IMR-90 (cell line): Measurements from ENCODE around the gene KDM2B. TPM values are rescaled to one million over a fixed set of nuclear protein-coding genes. Genes with fewer than 3 reads are reported as not detected.

Experiments
- ATAC-seq: fragments of 200-7000 bp; cut with Tn5 transposase; 2 replicates; pipeline ENCODE4 v1.9.1; 2020; ENCODE audit warnings: low read depth, mild to moderate bottlenecking, moderate library complexity
- BruUV-seq: library from RNA; stranded (reverse); fragments of 400-500 nt; replicated peaks from 2 replicates; lab custom pipeline; 2021; lab: Mats Ljungman, UMichigan
- CTCF ChIA-PET: fragments of 300-600 bp; formaldehyde crosslinking; extraction: SDS; loops from one replicate; lab custom pipeline; 2021; ENCODE audit warnings: antibody characterized with exemption; lab: Yijun Ruan, JAX
- POLR2A ChIA-PET: fragments of 300-600 bp; sonication (Branson Sonifier 250); formaldehyde crosslinking; loops from one replicate; lab custom pipeline; 2022; ENCODE audit warnings: antibody characterized with exemption; ENCODE audit not compliant: unreplicated experiment; lab: Charles Lee
- DNase-seq: peaks from one replicate; pipeline ENCODE4 v3.0.0; 2013
- H2AFZ ChIP-seq: replicated peaks from 2 replicates; pipeline ENCODE3; 2013; ENCODE audit warnings: low read length, mild to moderate bottlenecking; ENCODE audit not compliant: poor library complexity
- H2AK5ac ChIP-seq: 2 replicates; pipeline ENCODE4 v1.6.1; 2013; ENCODE audit warnings: low read depth, low read length, inconsistent platforms
- H2AK9ac ChIP-seq: replicated peaks from 2 replicates; pipeline ENCODE3; 2013; ENCODE audit warnings: mild to moderate bottlenecking, low read depth, low read length, moderate library complexity; ENCODE audit not compliant: poor library complexity
- H2BK120ac ChIP-seq: 2 replicates; pipeline ENCODE4 v1.6.1; 2013; ENCODE audit warnings: low read depth, low read length, inconsistent platforms
- H2BK15ac ChIP-seq: 3 replicates; pipeline ENCODE4 v1.6.1; 2013; ENCODE audit warnings: low read depth, low read length, inconsistent platforms
- H2BK20ac ChIP-seq: 2 replicates; pipeline ENCODE4 v1.6.1; 2013; ENCODE audit warnings: low read depth, mild to moderate bottlenecking, inconsistent platforms, low read length, moderate library complexity
- H2BK5ac ChIP-seq: 2 replicates; pipeline ENCODE4 v1.6.1; 2013; ENCODE audit warnings: mild to moderate bottlenecking, low read depth, low read length, inconsistent platforms; ENCODE audit not compliant: poor library complexity, severe bottlenecking
- H3K14ac ChIP-seq: replicated peaks from 2 replicates; pipeline ENCODE4 v1.6.1; 2013; ENCODE audit warnings: low read depth, low read length, inconsistent platforms
- H3K18ac ChIP-seq: 2 replicates; pipeline ENCODE4 v1.6.1; 2013; ENCODE audit warnings: low read depth, low read length, control low read depth
- H3K23ac ChIP-seq: 2 replicates; pipeline ENCODE4 v1.6.1; 2013; ENCODE audit warnings: low read depth, low read length, inconsistent platforms
- H3K27ac ChIP-seq: 2 replicates; pipeline ENCODE4 v1.5.1; 2013; ENCODE audit warnings: mild to moderate bottlenecking, control low read depth, low read length; ENCODE audit not compliant: insufficient read depth
- H3K27me3 ChIP-seq: 2 replicates; pipeline ENCODE4 v1.6.1; 2013; ENCODE audit warnings: low read length; ENCODE audit not compliant: control insufficient read depth, insufficient read depth
- H3K36me3 ChIP-seq: 2 replicates; pipeline ENCODE4 v1.6.1; 2013; ENCODE audit warnings: low read length, mixed read lengths; ENCODE audit not compliant: control insufficient read depth, insufficient read depth
- H3K4ac ChIP-seq: 2 replicates; pipeline ENCODE4 v1.6.1; 2013; ENCODE audit warnings: low read depth, low read length, inconsistent platforms
- H3K4me1 ChIP-seq: 2 replicates; pipeline ENCODE4 v1.6.1; 2013; ENCODE audit warnings: low read length, mixed read lengths; ENCODE audit not compliant: control insufficient read depth, insufficient read depth
- H3K4me2 ChIP-seq: 2 replicates; pipeline ENCODE4 v1.6.1; 2013; ENCODE audit warnings: low read depth, mild to moderate bottlenecking, control low read depth, low read length, moderate library complexity
- H3K4me3 ChIP-seq: 2 replicates; pipeline ENCODE4 v1.5.1; 2013; ENCODE audit warnings: low read depth, mild to moderate bottlenecking, control low read depth, low read length, moderate library complexity; ENCODE audit not compliant: insufficient read depth
- H3K56ac ChIP-seq: 2 replicates; pipeline ENCODE4 v1.6.1; 2013; ENCODE audit warnings: low read length, inconsistent platforms; ENCODE audit not compliant: insufficient read depth; ENCODE audit errors: extremely low read depth
- H3K79me1 ChIP-seq, 2 experiments: 2 replicates each; pipeline ENCODE4 v1.6.1; 2013; ENCODE audit warnings: low read length in 2 of 2, inconsistent platforms in 1 of 2, low read depth in 1 of 2
- H3K9ac ChIP-seq: 2 replicates; pipeline ENCODE4 v1.6.1; 2013; ENCODE audit warnings: low read depth, low read length, control low read depth
- H3K9me1 ChIP-seq: 2 replicates; pipeline ENCODE4 v1.6.1; 2013; ENCODE audit warnings: low read length, inconsistent platforms; ENCODE audit not compliant: insufficient read depth
- H3K9me3 ChIP-seq: 2 replicates; pipeline ENCODE4 v1.6.1; 2013; ENCODE audit warnings: low read length; ENCODE audit not compliant: control insufficient read depth, insufficient read depth
- H4K20me1 ChIP-seq: 2 replicates; pipeline ENCODE4 v1.6.1; 2013; ENCODE audit warnings: low read length, inconsistent platforms; ENCODE audit not compliant: insufficient read depth
- H4K5ac ChIP-seq: 2 replicates; pipeline ENCODE4 v1.6.1; 2013; ENCODE audit warnings: mild to moderate bottlenecking, low read depth, low read length, control low read depth
- H4K8ac ChIP-seq, 2 experiments: 2 replicates each; pipeline ENCODE4 v1.6.1; 2013; ENCODE audit warnings: low read depth in 2 of 2, low read length in 2 of 2, control low read depth in 1 of 2, inconsistent platforms in 1 of 2
- H4K91ac ChIP-seq: 2 replicates; pipeline ENCODE4 v1.6.1; 2013; ENCODE audit warnings: low read depth, low read length, inconsistent platforms; ENCODE audit not compliant: insufficient read depth
- BHLHE40 ChIP-seq: fragments of 150-350 bp; IDR thresholded peaks from 2 replicates; pipeline ENCODE4 v1.6.1; 2016; ENCODE audit warnings: mild to moderate bottlenecking, low read depth, low read length
- CEBPB ChIP-seq: IDR thresholded peaks from 2 replicates; pipeline ENCODE4 v1.6.1; 2012; ENCODE audit warnings: low read depth, low read length, improper control_type of control experiment
- CHD1 ChIP-seq: IDR thresholded peaks from 2 replicates; pipeline ENCODE4 v1.6.1; 2012; ENCODE audit warnings: low read depth, low read length, improper control_type of control experiment
- CTCF ChIP-seq: conservative IDR thresholded peaks from 2 replicates; pipeline ENCODE4 v1.5.1; 2012; ENCODE audit warnings: mild to moderate bottlenecking, low read depth, low read length, improper control_type of control experiment
- ELK1 ChIP-seq: fragments of 150-350 bp; IDR thresholded peaks from 2 replicates; pipeline ENCODE4 v1.6.1; 2016; ENCODE audit warnings: low read depth, mild to moderate bottlenecking, low read length, moderate library complexity, borderline replicate concordance
- FOS ChIP-seq: fragments of 150-350 bp; IDR thresholded peaks from 2 replicates; pipeline ENCODE4 v1.6.1; 2016; ENCODE audit warnings: low read depth, low read length
- MAFK ChIP-seq: IDR thresholded peaks from 2 replicates; pipeline ENCODE4 v1.6.1; 2012; ENCODE audit warnings: low read depth, low read length, improper control_type of control experiment
- MAZ ChIP-seq: IDR thresholded peaks from 2 replicates; pipeline ENCODE4 v1.6.1; 2012; ENCODE audit warnings: low read depth, mild to moderate bottlenecking, low read length, improper control_type of control experiment, moderate library complexity, borderline replicate concordance
- MXI1 ChIP-seq: IDR thresholded peaks from 2 replicates; pipeline ENCODE4 v1.6.1; 2012; ENCODE audit warnings: low read depth, mild to moderate bottlenecking, low read length, moderate library complexity, borderline replicate concordance
- NFE2L2 ChIP-seq: fragments of 150-350 bp; IDR thresholded peaks from 2 replicates; pipeline ENCODE4 v1.6.1; 2016; ENCODE audit warnings: low read depth, mild to moderate bottlenecking, low read length
- POLR2A ChIP-seq: IDR thresholded peaks from 2 replicates; pipeline ENCODE4 v1.6.1; 2012; ENCODE audit warnings: mild to moderate bottlenecking, low read depth, low read length
- RAD21 ChIP-seq: IDR thresholded peaks from 2 replicates; pipeline ENCODE4 v1.6.1; 2012; ENCODE audit warnings: low read length, improper control_type of control experiment
- RCOR1 ChIP-seq: IDR thresholded peaks from 2 replicates; pipeline ENCODE4 v1.6.1; 2012; ENCODE audit warnings: mild to moderate bottlenecking, low read length, improper control_type of control experiment; ENCODE audit not compliant: insufficient replicate concordance
- RFX5 ChIP-seq: IDR thresholded peaks from 2 replicates; pipeline ENCODE4 v1.8.0; 2012; ENCODE audit warnings: low read depth, mild to moderate bottlenecking, low read length, moderate library complexity
- SMC3 ChIP-seq: fragments of 150-350 bp; IDR thresholded peaks from 2 replicates; pipeline ENCODE4 v1.6.1; 2016; ENCODE audit warnings: low read depth, mild to moderate bottlenecking, antibody characterized with exemption, low read length, moderate library complexity
- USF2 ChIP-seq: fragments of 150-350 bp; IDR thresholded peaks from 2 replicates; pipeline ENCODE4 v1.6.1; 2017; ENCODE audit warnings: mild to moderate bottlenecking, antibody characterized with exemption, low read length, low read depth
- WGBS, 2 experiments: methylation state at CpG; one replicate each; pipeline versions ENCODE4 v1.1.5 to v1.1.7; 2013; ENCODE audit warnings: missing lambda C conversion rate in 2 of 2; ENCODE audit not compliant: insufficient read length in 1 of 2; ENCODE audit errors: extremely low coverage in 2 of 2; 5-methylcytosine and 5-hydroxymethylcytosine counted together
- dilution Hi-C: fragments of 300-500 bp; cut with HindIII; formaldehyde crosslinking; loops from one replicate; pipeline ENCODE4 v1.14.3; 2018; ENCODE audit warnings: low sequenced_read_pairs; ENCODE audit not compliant: unreplicated experiment
- in situ Hi-C: fragments of 300-500 bp; cut with MboI; formaldehyde crosslinking; loops from 3 replicates; pipeline ENCODE4 v1.14.3; 2019; ENCODE audit warnings: low sequenced_read_pairs, inconsistent platforms, mixed read lengths
- intact Hi-C: fragments of 100-400 bp; cut with micrococcal nuclease; formaldehyde crosslinking; loops from 2 replicates; pipeline ENCODE4 v1.10.0; 2022
- polyA plus RNA-seq, 3 experiments: library from polyadenylated mRNA; depleted of rRNA; stranded (reverse); fragments of >200 nt; gene quantifications; 2 replicates each; pipeline ENCODE4 v1.2.3, GENCODE V29; 2012; ENCODE audit warnings: low replicate concordance in 1 of 3
- total RNA-seq: library from RNA; depleted of rRNA; stranded (reverse); fragments of >200 nt; gene quantifications from 2 replicates; pipeline ENCODE4 v1.2.3, GENCODE V29; 2012

The KDM2B gene
- total and polyA plus RNA-seq, 2 of the 4 experiments (the other 2 are of a cell fraction) = 22.6 to 24.2 TPM

- ATAC-seq = no peak
- no peak overlapping the region for H3K4me3 ChIP-seq
- no peak overlapping the region for H2BK5ac ChIP-seq
- TF ChIP-seq MAFK (no peak), USF2 (no peak), ELK1 (no peak), RAD21 (no peak), RFX5 (no peak), RCOR1 (no peak), SMC3 (no peak), NFE2L2 (no peak), CEBPB (no peak), MXI1 (no peak), FOS (no peak), CHD1 (no peak), MAZ (no peak), POLR2A (no peak), BHLHE40 (no peak), CTCF (no peak)
- no peak overlapping the region for H2BK20ac ChIP-seq
- WGBS, 2 experiments = 100% methylated on average over 3 of the region's 13 CpGs; no CpG with 5 or more reads in 1 of the 2 experiments
- no peaks in the 10 kb centered on the region for H3K9me3 ChIP-seq
- H4K20me1 ChIP-seq = no peaks in the 10 kb centered on the region
- no TSS peak for BruUV-seq
- no peak overlapping the region for H2BK15ac ChIP-seq
- no peak overlapping the region for H4K5ac ChIP-seq
- no peak overlapping the region for H2AFZ ChIP-seq
- H3K14ac ChIP-seq = no peak overlapping the region
- H4K8ac ChIP-seq = no peak overlapping the region
- H3K9me1 ChIP-seq = 0 out of 2 replicates have a peak, but pooled peaks cover 3% of the 10 kb centered on the region
- peaks cover 1% of the 10 kb centered on the region; the same call in 1 of the 2 replicates for H3K4me1 ChIP-seq
- in situ Hi-C loops = no loop called here
- H2AK5ac ChIP-seq = no peak overlapping the region
- no peak overlapping the region for H2BK120ac ChIP-seq
- H3K18ac ChIP-seq = no peak overlapping the region
- ChIA-PET POLR2A (no interaction called here), CTCF (interaction anchor here (0.9 kb wide), 1 partner anchor 10 kb away, joined by 3 read pairs; no protein-coding TSS in a partner anchor)
- H3K23ac ChIP-seq = no peak overlapping the region
- H3K4ac ChIP-seq = no peak overlapping the region
- H3K27ac ChIP-seq = no peak overlapping the region
- peaks cover 0 to 3% of the 10 kb centered on the region in 2 experiments; a peak in 3 of 4 replicates for H3K79me1 ChIP-seq
- H3K9ac ChIP-seq = no peak overlapping the region
- H4K91ac ChIP-seq = no peak overlapping the region
- intact Hi-C loops = loop anchor here (5.0 kb wide), 2 partner anchors 48 to 163 kb away; partner anchors contain the start of gene MORN3
- H3K56ac ChIP-seq = no peak overlapping the region
- H2AK9ac ChIP-seq = no peak overlapping the region
- no peak for DNase-seq
- peaks cover 13% of the 10 kb centered on the region; the same call in 1 of the 2 replicates for H3K36me3 ChIP-seq
- dilution Hi-C loops = no loop called here
- H3K27me3 ChIP-seq = no peaks in the 10 kb centered on the region
- H3K4me2 ChIP-seq = no peak overlapping the region
Measured at GRCh38 chr12:121504505-121504904, 76.3 kb downstream of the KDM2B start.
